ENCODE data around the gene PIK3CD. TPM values are rescaled to one million over a fixed set of nuclear protein-coding genes. Genes with fewer than 3 reads are reported as not detected.

Gene PIK3CD
- total and polyA plus RNA-seq, 2 of the 8 experiments (the other 6 are each of a cell fraction or from before 2014, with no cell fraction given), result 20.6 to 24.1 TPM

GRCh38 chr1:9746211-9746610 lies 94.7 kb downstream of the PIK3CD start:
- CTCF ChIA-PET (ENCODE audit: partially characterized antibody), result interaction anchor here (0.6 to 3.0 kb wide), 6 partner anchors 22 to 747 kb away, joined by 3 to 18 read pairs (median 4); partner anchors contain the start of gene NMNAT1

More at GRCh38 chr1:9746211-9746610, 94.7 kb downstream of the PIK3CD start:
- H3K56ac ChIP-seq (replicated peaks; ENCODE audit: insufficient read length, low read depth, low read length), result no peak overlapping the region
- H4K20me1 ChIP-seq (replicated peaks in 1 of 2; ENCODE audit: control insufficient read depth in 1 of 2, insufficient read depth in 2 of 2, low read length in 2 of 2), result peaks cover 0 to 2% of the 10 kb centered on the region in 2 experiments
- H3K9ac ChIP-seq (replicated peaks in 1 of 4; ENCODE audit: extremely low read depth in 1 of 4, low read depth in 3 of 4, low read length in 3 of 4), result no peak overlapping the region
- H2BK12ac ChIP-seq (ENCODE audit: low read depth, low read length), result no peak overlapping the region
- no peak for FAIRE-seq
- no peak overlapping the region for H4K5ac ChIP-seq (ENCODE audit: insufficient read length, low read depth, low read length)
- H3K27me3 ChIP-seq (replicated peaks in 1 of 4; ENCODE audit: control insufficient read depth in 3 of 4, extremely low read depth in 1 of 4, insufficient read depth in 3 of 4, low read length in 3 of 4), result no peaks in the 10 kb centered on the region
- DNase-seq (ENCODE audit: low read depth in 1 of 2, low spot score in 2 of 2), result no peak
- H3K4me2 ChIP-seq (ENCODE audit: insufficient read depth in 1 of 2, low read depth in 2 of 2, low read length in 2 of 2), result no peak overlapping the region
- H3K4me3 ChIP-seq (ENCODE audit: extremely low read depth in 1 of 4, insufficient read depth in 2 of 4, low read depth in 3 of 4, low read length in 4 of 4), result no peak overlapping the region
- H2BK15ac ChIP-seq (ENCODE audit: low read length), result no peak overlapping the region
- no peak overlapping the region for H3K14ac ChIP-seq (ENCODE audit: insufficient read length)
- H3K79me2 ChIP-seq (ENCODE audit: control insufficient read depth in 1 of 2, insufficient read depth in 2 of 2, low read length in 2 of 2), result no peaks in the 10 kb centered on the region
- no peak overlapping the region for H3K4ac ChIP-seq (replicated peaks; ENCODE audit: insufficient read length, low read depth, low read length)
- no peak overlapping the region for H3K18ac ChIP-seq (ENCODE audit: extremely low read depth, low read length)
- H2AFZ ChIP-seq (ENCODE audit: low read length), result no peak overlapping the region
- no peak overlapping the region for H2BK20ac ChIP-seq (ENCODE audit: low read length)
- no peaks in the 10 kb centered on the region for H3K4me1 ChIP-seq (replicated peaks in 1 of 4; ENCODE audit: control insufficient read depth in 3 of 4, insufficient read depth in 4 of 4, low read length in 3 of 4)
- TF ChIP-seq CTBP2 (IDR thresholded peaks at IDR 0.05; ENCODE audit: borderline replicate concordance, insufficient read depth, insufficient read length, low read length) (no peak), CHD2 (IDR thresholded peaks at IDR 0.05; ENCODE audit: low read length) (no peak), JUN (IDR thresholded peaks at IDR 0.05; ENCODE audit: low read depth, low read length) (no peak), HDAC6 (IDR thresholded peaks at IDR 0.05; ENCODE audit: low read depth, low read length) (no peak)
- H2BK5ac ChIP-seq (ENCODE audit: low read depth, low read length), result no peak overlapping the region
- H2BK120ac ChIP-seq (replicated peaks; ENCODE audit: low read depth, low read length), result no peak overlapping the region
- peaks cover 20 to 58% (median 33%) of the 10 kb centered on the region in 4 experiments; a peak in 7 of 8 replicates for H3K36me3 ChIP-seq (ENCODE audit: control insufficient read depth in 2 of 4, insufficient read depth in 4 of 4, low read length in 3 of 4)
- H3K9me3 ChIP-seq (ENCODE audit: insufficient read depth in 2 of 2, low read depth in 1 of 2, low read length in 1 of 2), result no peaks in the 10 kb centered on the region
- no peak overlapping the region for H4K8ac ChIP-seq (ENCODE audit: extremely low read depth, insufficient read depth, low read length)
- H3K23me2 ChIP-seq (ENCODE audit: low read depth, low read length), result no peaks in the 10 kb centered on the region
- no peak overlapping the region for H3K23ac ChIP-seq (ENCODE audit: insufficient read length)
- H2AK5ac ChIP-seq (ENCODE audit: low read depth, low read length), result no peak overlapping the region
- no peak overlapping the region for H4K91ac ChIP-seq (replicated peaks; ENCODE audit: insufficient read length, low read length)
- no peaks in the 10 kb centered on the region; the same call in 1 of the 2 replicates for H3K79me1 ChIP-seq (ENCODE audit: low read depth, low read length)
- H3K27ac ChIP-seq (ENCODE audit: low read depth, low read length), result no peak overlapping the region
- POLR2A ChIA-PET (ENCODE audit: partially characterized antibody), result no interaction called here
- 91% methylated on average over 3 of the region's 3 CpGs; no CpG with 5 or more reads in 1 of the 2 experiments for WGBS, 2 experiments (ENCODE audit: extremely low coverage in 1 of 2, insufficient coverage in 1 of 2, insufficient read length in 1 of 2, insufficient replicate concordance in 2 of 2, low coverage in 1 of 2, low lambda C conversion rate in 2 of 2, missing lambda C conversion rate in 1 of 2)

Measured in H1 (cell line).